ENCODE results near the gene LCE2C. TPM values are rescaled to one million over a fixed set of nuclear protein-coding genes. Genes with fewer than 3 reads are reported as not detected.

Gene LCE2C
- total RNA-seq, 1 donor = not detected

DNA sequence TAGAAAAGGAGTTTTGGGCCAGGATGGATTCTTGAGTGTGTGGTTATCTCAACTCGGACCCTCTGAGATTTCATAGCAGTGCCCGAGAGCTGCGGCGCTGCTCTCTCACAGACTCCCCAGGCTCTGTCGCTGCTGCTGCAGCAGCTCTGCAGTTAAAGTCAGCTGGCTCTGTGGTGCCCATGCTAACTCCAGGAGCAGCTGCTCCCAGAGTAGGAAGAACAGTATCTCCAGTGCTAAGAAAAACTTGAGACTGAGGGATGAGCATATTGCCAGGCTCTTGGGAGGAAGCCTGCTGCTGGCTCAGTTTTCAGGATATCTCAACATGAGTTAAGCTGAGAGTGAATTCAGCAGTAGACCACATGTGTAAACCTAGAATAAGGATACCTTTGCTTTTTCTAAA, 7.4 kb upstream of the LCE2C start:
- Histone ChIP-seq H3K36me3 (ENCODE audit: insufficient read depth, low read length) (no peaks in the 10 kb centered on the region), H3K9me3 (ENCODE audit: low read depth, low read length) (no peaks in the 10 kb centered on the region), H3K27ac (ENCODE audit: low read depth, low read length) (no peak overlapping the region), H2AFZ (ENCODE audit: low read length) (no peak overlapping the region), H3K27me3 (ENCODE audit: insufficient read depth, low read length) (no peaks in the 10 kb centered on the region), H3K4me2 (ENCODE audit: insufficient read depth, low read length) (no peak overlapping the region), H3K79me2 (ENCODE audit: insufficient read depth, low read length) (no peaks in the 10 kb centered on the region), H3K4me3 (ENCODE audit: insufficient read depth, low read length) (no peak overlapping the region), H4K20me1 (ENCODE audit: insufficient read depth, low read length) (no peaks in the 10 kb centered on the region), H3K4me1 (ENCODE audit: insufficient read depth, low read length) (no peaks in the 10 kb centered on the region)
- TF ChIP-seq, protein P1, sequence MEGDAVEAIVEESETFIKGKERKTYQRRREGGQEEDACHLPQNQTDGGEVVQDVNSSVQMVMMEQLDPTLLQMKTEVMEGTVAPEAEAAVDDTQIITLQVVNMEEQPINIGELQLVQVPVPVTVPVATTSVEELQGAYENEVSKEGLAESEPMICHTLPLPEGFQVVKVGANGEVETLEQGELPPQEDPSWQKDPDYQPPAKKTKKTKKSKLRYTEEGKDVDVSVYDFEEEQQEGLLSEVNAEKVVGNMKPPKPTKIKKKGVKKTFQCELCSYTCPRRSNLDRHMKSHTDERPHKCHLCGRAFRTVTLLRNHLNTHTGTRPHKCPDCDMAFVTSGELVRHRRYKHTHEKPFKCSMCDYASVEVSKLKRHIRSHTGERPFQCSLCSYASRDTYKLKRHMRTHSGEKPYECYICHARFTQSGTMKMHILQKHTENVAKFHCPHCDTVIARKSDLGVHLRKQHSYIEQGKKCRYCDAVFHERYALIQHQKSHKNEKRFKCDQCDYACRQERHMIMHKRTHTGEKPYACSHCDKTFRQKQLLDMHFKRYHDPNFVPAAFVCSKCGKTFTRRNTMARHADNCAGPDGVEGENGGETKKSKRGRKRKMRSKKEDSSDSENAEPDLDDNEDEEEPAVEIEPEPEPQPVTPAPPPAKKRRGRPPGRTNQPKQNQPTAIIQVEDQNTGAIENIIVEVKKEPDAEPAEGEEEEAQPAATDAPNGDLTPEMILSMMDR (IDR thresholded peaks at IDR 0.05; ENCODE audit: extremely low read depth, low read depth, low read length) = no peak
- no peak for DNase-seq (ENCODE audit: insufficient read length, low spot score, missing footprints)

DNA sequence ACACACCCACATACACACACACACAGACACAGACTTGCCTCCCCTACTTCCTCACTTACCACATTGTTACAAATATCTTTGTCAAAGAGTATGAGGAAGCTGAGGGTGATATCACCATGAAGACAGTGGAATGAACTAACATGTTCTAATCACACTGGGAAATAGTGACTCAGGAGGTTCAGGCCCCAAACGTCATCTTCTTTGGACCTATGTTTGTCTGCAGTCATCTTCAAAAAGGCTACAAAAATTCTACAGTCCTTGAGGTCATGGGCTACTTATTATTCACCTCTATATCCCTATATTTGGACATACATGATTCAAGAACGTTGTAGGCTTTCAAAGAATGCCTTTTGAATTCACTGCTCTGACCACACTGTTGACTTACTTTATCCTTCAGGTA, 2.1 kb upstream of the LCE2C start:
- Histone ChIP-seq H3K4me1 (ENCODE audit: insufficient read depth, low read length) (no peaks in the 10 kb centered on the region), H3K27me3 (ENCODE audit: insufficient read depth, low read length) (no peaks in the 10 kb centered on the region), H3K27ac (ENCODE audit: low read depth, low read length) (no peak overlapping the region), H4K20me1 (ENCODE audit: insufficient read depth, low read length) (no peaks in the 10 kb centered on the region), H3K36me3 (ENCODE audit: insufficient read depth, low read length) (no peaks in the 10 kb centered on the region), H3K4me3 (ENCODE audit: insufficient read depth, low read length) (no peak overlapping the region), H3K9me3 (ENCODE audit: low read depth, low read length) (no peaks in the 10 kb centered on the region), H3K4me2 (ENCODE audit: insufficient read depth, low read length) (no peak overlapping the region), H2AFZ (ENCODE audit: low read length) (no peak overlapping the region), H3K79me2 (ENCODE audit: insufficient read depth, low read length) (no peaks in the 10 kb centered on the region)
- TF ChIP-seq, protein P1 (IDR thresholded peaks at IDR 0.05; ENCODE audit: extremely low read depth, low read depth, low read length) = no peak
- DNase-seq (ENCODE audit: insufficient read length, low spot score, missing footprints) = no peak

DNA sequence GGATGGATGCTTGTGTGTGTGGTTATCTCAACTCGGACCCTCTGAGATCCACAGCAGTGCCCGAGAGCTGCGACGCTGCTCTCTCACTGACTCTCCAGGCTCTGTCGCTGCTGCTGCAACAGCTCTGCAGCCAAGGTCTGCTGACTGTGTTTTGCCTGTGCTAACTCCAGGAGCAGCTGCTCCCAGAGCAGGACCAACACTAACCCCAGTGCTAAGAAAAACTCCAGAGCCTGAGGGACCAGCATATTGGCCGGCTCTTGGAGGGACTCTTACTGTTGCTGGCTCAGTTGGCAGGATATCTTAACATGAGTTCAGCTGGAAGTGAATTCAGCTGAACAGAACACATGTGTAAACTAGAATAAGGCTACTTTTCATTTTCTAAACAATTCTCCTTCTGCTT, 4.4 kb downstream of the LCE2C start:
- Histone ChIP-seq H3K9me3 (ENCODE audit: low read depth, low read length) (no peaks in the 10 kb centered on the region), H3K4me2 (ENCODE audit: insufficient read depth, low read length) (no peak overlapping the region), H3K4me1 (ENCODE audit: insufficient read depth, low read length) (no peaks in the 10 kb centered on the region), H4K20me1 (ENCODE audit: insufficient read depth, low read length) (no peaks in the 10 kb centered on the region), H3K4me3 (ENCODE audit: insufficient read depth, low read length) (no peak overlapping the region), H2AFZ (ENCODE audit: low read length) (no peak overlapping the region), H3K27me3 (ENCODE audit: insufficient read depth, low read length) (no peaks in the 10 kb centered on the region), H3K79me2 (ENCODE audit: insufficient read depth, low read length) (no peaks in the 10 kb centered on the region), H3K27ac (ENCODE audit: low read depth, low read length) (no peak overlapping the region), H3K36me3 (ENCODE audit: insufficient read depth, low read length) (no peaks in the 10 kb centered on the region)
- TF ChIP-seq, protein P1 (IDR thresholded peaks at IDR 0.05; ENCODE audit: extremely low read depth, low read depth, low read length) = no peak
- DNase-seq (ENCODE audit: insufficient read length, low spot score, missing footprints) = no peak

DNA sequence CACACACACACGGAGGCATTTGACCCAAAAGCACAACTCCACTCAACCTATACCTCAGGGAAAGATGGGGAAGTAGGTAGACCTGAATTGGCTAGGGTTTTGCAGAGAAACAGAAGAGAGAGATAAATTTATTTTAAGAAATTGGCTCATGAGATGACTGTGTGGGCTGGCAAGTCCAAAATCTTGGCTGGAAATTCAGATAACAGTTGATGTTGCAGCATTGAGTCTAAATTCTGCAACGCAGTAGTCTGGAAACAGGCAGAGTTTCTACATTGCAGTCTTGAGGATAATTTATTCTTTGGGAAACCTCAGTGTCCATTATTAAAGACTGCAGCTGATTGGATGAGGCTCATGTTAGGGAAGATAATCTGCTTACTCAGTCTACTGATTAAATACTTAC, 6.5 kb downstream of the LCE2C start:
- H3K27ac ChIP-seq (ENCODE audit: low read depth, low read length) = no peak overlapping the region
- H3K79me2 ChIP-seq (ENCODE audit: insufficient read depth, low read length) = no peaks in the 10 kb centered on the region
- no peak for DNase-seq (ENCODE audit: insufficient read length, low spot score, missing footprints)
- H2AFZ ChIP-seq (ENCODE audit: low read length) = no peak overlapping the region
- TF ChIP-seq, protein P1 (IDR thresholded peaks at IDR 0.05; ENCODE audit: extremely low read depth, low read depth, low read length) = no peak
- no peaks in the 10 kb centered on the region for H3K4me1 ChIP-seq (ENCODE audit: insufficient read depth, low read length)
- no peak overlapping the region for H3K4me3 ChIP-seq (ENCODE audit: insufficient read depth, low read length)
- no peaks in the 10 kb centered on the region for H3K27me3 ChIP-seq (ENCODE audit: insufficient read depth, low read length)
- no peaks in the 10 kb centered on the region for H4K20me1 ChIP-seq (ENCODE audit: insufficient read depth, low read length)
- H3K4me2 ChIP-seq (ENCODE audit: insufficient read depth, low read length) = no peak overlapping the region
- no peaks in the 10 kb centered on the region for H3K36me3 ChIP-seq (ENCODE audit: insufficient read depth, low read length)
- no peaks in the 10 kb centered on the region for H3K9me3 ChIP-seq (ENCODE audit: low read depth, low read length)
